Measurements from ENCODE around the gene ATP13A3.

Gene ATP13A3

GRCh38 chr3:194387276-194387675 is 99.5 kb downstream of the ATP13A3 start:
- no peak for DNase-seq

GRCh38 chr3:194386648-194387047 is 100.2 kb downstream of the ATP13A3 start:
- no peak for DNase-seq

GRCh38 chr3:194386066-194386465 is 100.7 kb downstream of the ATP13A3 start:
- no peak for DNase-seq

GRCh38 chr3:194384569-194385001 is 102.2 kb downstream of the ATP13A3 start:
- no peak for DNase-seq

GRCh38 chr3:194384156-194384555 is 102.6 kb downstream of the ATP13A3 start:
- no peak for DNase-seq

- no peak for DNase-seq
Measured at GRCh38 chr3:194383276-194383940, 103.4 kb downstream of the ATP13A3 start.

GRCh38 chr3:194382892-194383223 is 103.9 kb downstream of the ATP13A3 start:
- no peak for DNase-seq

GRCh38 chr3:194382196-194382891 is 104.5 kb downstream of the ATP13A3 start:
- DNase-seq, result no peak

GRCh38 chr3:194381460-194381875 is 105.3 kb downstream of the ATP13A3 start:
- no peak for DNase-seq

- DNase-seq, result no peak
Measured at GRCh38 chr3:194380326-194380725, 106.5 kb downstream of the ATP13A3 start.

GRCh38 chr3:194379651-194380050 is 107.2 kb downstream of the ATP13A3 start:
- DNase-seq, result no peak

GRCh38 chr3:194379231-194379630 is 107.6 kb downstream of the ATP13A3 start:
- DNase-seq, result no peak

GRCh38 chr3:194377708-194378107 is 109.1 kb downstream of the ATP13A3 start:
- DNase-seq, result no peak

GRCh38 chr3:194376241-194376560 is 110.6 kb downstream of the ATP13A3 start:
- DNase-seq, result no peak

GRCh38 chr3:194375473-194376240 is 111.1 kb downstream of the ATP13A3 start:
- no peak for DNase-seq

GRCh38 chr3:194374935-194375334 is 111.9 kb downstream of the ATP13A3 start:
- DNase-seq, result no peak

- no peak for DNase-seq
Measured at GRCh38 chr3:194373899-194374298, 112.9 kb downstream of the ATP13A3 start.

GRCh38 chr3:194373028-194373427 is 113.8 kb downstream of the ATP13A3 start:
- no peak for DNase-seq

- no peak for DNase-seq
Measured at GRCh38 chr3:194370753-194371152, 116.0 kb downstream of the ATP13A3 start.

- DNase-seq, result no peak
Measured at GRCh38 chr3:194369522-194370279, 117.1 kb downstream of the ATP13A3 start, which contains the start of gene LRRC15. Gene LRRC15 (minus strand): TSS chr3:194369743. CDS start chr3:194361043, 8,700 bp downstream.

GRCh38 chr3:194368918-194369317 is 117.9 kb downstream of the ATP13A3 start:
- no peak for DNase-seq

GRCh38 chr3:194367992-194368841 is 118.6 kb downstream of the ATP13A3 start:
- DNase-seq, result no peak
